WTC11 (cell line): ENCODE results near the gene ACAD8. TPM values are rescaled to one million over a fixed set of nuclear protein-coding genes. Genes with fewer than 3 reads are reported as not detected.
A peak's percentile ranks its signal among the peaks of the same experiment; 100 is the strongest.

ENCODE experiments used
- ATAC-seq: fragments of 200-7000 bp; cut with Tn5 transposase; 2 replicates; pipeline ENCODE4 v1.10.0; 2021; ENCODE audit warnings: mild to moderate bottlenecking, moderate library complexity
- CTCF ChIA-PET: fragments of 300-600 bp; sonication (Branson Sonifier 250); formaldehyde crosslinking; loops from one replicate; lab custom pipeline; 2021; ENCODE audit warnings: antibody characterized with exemption; lab: Charles Lee
- POLR2A ChIA-PET: fragments of 350-600 bp; sonication (Branson Sonifier 250); formaldehyde crosslinking; loops from one replicate; lab custom pipeline; 2021; ENCODE audit warnings: antibody characterized with exemption; lab: Charles Lee
- DNase-seq: peaks from one replicate; pipeline ENCODE4 v3.0.0; 2021; ENCODE audit warnings: low spot score
- H3K27ac Mint-ChIP-seq: 2 replicates; pipeline ENCODE4 v1.8.0; 2021; ENCODE audit warnings: mixed read lengths
- H3K27me3 Mint-ChIP-seq: 2 replicates; pipeline ENCODE4 v1.8.0; 2021; ENCODE audit warnings: low read depth, mild to moderate bottlenecking, moderate library complexity, mixed read lengths
- H3K36me3 Mint-ChIP-seq: 2 replicates; pipeline ENCODE4 v1.8.0; 2021; ENCODE audit warnings: mixed read lengths
- H3K4me1 Mint-ChIP-seq: 2 replicates; pipeline ENCODE4 v1.8.0; 2022; ENCODE audit warnings: mixed read lengths
- H3K4me3 Mint-ChIP-seq: 2 replicates; pipeline ENCODE4 v1.8.0; 2021; ENCODE audit warnings: mild to moderate bottlenecking, moderate library complexity, mixed read lengths
- H3K9me3 Mint-ChIP-seq: 2 replicates; pipeline ENCODE4 v1.8.0; 2021; ENCODE audit warnings: mixed read lengths
- FOXP1 ChIP-seq: sonication (generic); formaldehyde crosslinking; IDR thresholded peaks from 2 replicates; pipeline ENCODE4 v1.8.0; 2022; ENCODE audit warnings: missing genetic modification reagents, mild to moderate bottlenecking, moderate library complexity, borderline replicate concordance
- GABPB1 ChIP-seq: sonication (generic); formaldehyde crosslinking; IDR thresholded peaks from 2 replicates; pipeline ENCODE4 v1.8.1; 2023; ENCODE audit warnings: mild to moderate bottlenecking, missing genetic modification reagents
- GRHL2 ChIP-seq: fragments of 250-450 bp; sonication (Bioruptor Pico); IDR thresholded peaks from 2 replicates; pipeline ENCODE4 v1.8.0; 2022; ENCODE audit warnings: mild to moderate bottlenecking, moderate library complexity; ENCODE audit not compliant: insufficient replicate concordance, severe bottlenecking
- GTF2I ChIP-seq: fragments of 250-450 bp; sonication (Bioruptor Pico); conservative IDR thresholded peaks from 2 replicates; pipeline ENCODE4 v1.4.0; 2021; ENCODE audit warnings: mild to moderate bottlenecking
- NFE2L1 ChIP-seq: sonication (generic); formaldehyde crosslinking; IDR thresholded peaks from 2 replicates; pipeline ENCODE4 v1.8.1; 2023; ENCODE audit warnings: missing genetic modification reagents
- NR1H2 ChIP-seq: sonication (generic); formaldehyde crosslinking; IDR thresholded peaks from 2 replicates; pipeline ENCODE4 v1.9.0; 2021; ENCODE audit warnings: mild to moderate bottlenecking, moderate library complexity, missing genetic modification reagents
- PRDM15 ChIP-seq: sonication (generic); formaldehyde crosslinking; IDR thresholded peaks from 2 replicates; pipeline ENCODE4 v1.8.0; 2022; ENCODE audit warnings: missing genetic modification reagents
- TEAD1 ChIP-seq: sonication (generic); formaldehyde crosslinking; IDR thresholded peaks from 2 replicates; pipeline ENCODE4 v1.8.0; 2022; ENCODE audit warnings: mild to moderate bottlenecking, missing genetic modification reagents
- TP53 ChIP-seq: sonication (generic); formaldehyde crosslinking; IDR thresholded peaks from 2 replicates; pipeline ENCODE4 v1.8.1; 2023; ENCODE audit warnings: mild to moderate bottlenecking, missing genetic modification reagents
- ZBTB21 ChIP-seq: sonication (generic); formaldehyde crosslinking; IDR thresholded peaks from 2 replicates; pipeline ENCODE4 v1.8.1; 2023; ENCODE audit warnings: mild to moderate bottlenecking, missing genetic modification reagents, borderline replicate concordance
- ZNF121 ChIP-seq: sonication (generic); formaldehyde crosslinking; IDR thresholded peaks from 2 replicates; pipeline ENCODE4 v1.8.0; 2023; ENCODE audit warnings: missing genetic modification reagents
- ZNF263 ChIP-seq: sonication (generic); formaldehyde crosslinking; IDR thresholded peaks from 2 replicates; pipeline ENCODE4 v1.8.1; 2022; ENCODE audit warnings: low read depth, mild to moderate bottlenecking, moderate library complexity, missing genetic modification reagents
- ZNF396 ChIP-seq: fragments of 250-450 bp; sonication (Bioruptor Pico); IDR thresholded peaks from 2 replicates; pipeline ENCODE4 v1.8.0; 2021; ENCODE audit warnings: mild to moderate bottlenecking, moderate library complexity, borderline replicate concordance
- ZNF512 ChIP-seq: sonication (generic); formaldehyde crosslinking; IDR thresholded peaks from 2 replicates; pipeline ENCODE4 v1.8.1; 2022; ENCODE audit warnings: missing genetic modification reagents, borderline replicate concordance
- ZNF532 ChIP-seq: fragments of 250-450 bp; sonication (Bioruptor Pico); IDR thresholded peaks from 2 replicates; pipeline ENCODE4 v1.9.0; 2021; ENCODE audit warnings: mild to moderate bottlenecking, borderline replicate concordance
- total RNA-seq: library from RNA; stranded (reverse); gene quantifications from 3 replicates; pipeline ENCODE4 v1.2.3, GENCODE V29; 2021
- TF ChIP-seq, protein P1 (sequence below): sonication (generic); formaldehyde crosslinking; IDR thresholded peaks from 2 replicates; pipeline ENCODE4 v1.8.1; 2023; ENCODE audit warnings: mild to moderate bottlenecking, missing genetic modification reagents, borderline replicate concordance
- TF ChIP-seq, protein P2 (sequence below): sonication (generic); formaldehyde crosslinking; IDR thresholded peaks from 2 replicates; pipeline ENCODE4 v1.8.1; 2022; ENCODE audit warnings: mild to moderate bottlenecking, missing genetic modification reagents, moderate library complexity, borderline replicate concordance

Gene ACAD8
- total RNA-seq, 1 experiment from 2014 or later = 55.2 TPM

DNA sequence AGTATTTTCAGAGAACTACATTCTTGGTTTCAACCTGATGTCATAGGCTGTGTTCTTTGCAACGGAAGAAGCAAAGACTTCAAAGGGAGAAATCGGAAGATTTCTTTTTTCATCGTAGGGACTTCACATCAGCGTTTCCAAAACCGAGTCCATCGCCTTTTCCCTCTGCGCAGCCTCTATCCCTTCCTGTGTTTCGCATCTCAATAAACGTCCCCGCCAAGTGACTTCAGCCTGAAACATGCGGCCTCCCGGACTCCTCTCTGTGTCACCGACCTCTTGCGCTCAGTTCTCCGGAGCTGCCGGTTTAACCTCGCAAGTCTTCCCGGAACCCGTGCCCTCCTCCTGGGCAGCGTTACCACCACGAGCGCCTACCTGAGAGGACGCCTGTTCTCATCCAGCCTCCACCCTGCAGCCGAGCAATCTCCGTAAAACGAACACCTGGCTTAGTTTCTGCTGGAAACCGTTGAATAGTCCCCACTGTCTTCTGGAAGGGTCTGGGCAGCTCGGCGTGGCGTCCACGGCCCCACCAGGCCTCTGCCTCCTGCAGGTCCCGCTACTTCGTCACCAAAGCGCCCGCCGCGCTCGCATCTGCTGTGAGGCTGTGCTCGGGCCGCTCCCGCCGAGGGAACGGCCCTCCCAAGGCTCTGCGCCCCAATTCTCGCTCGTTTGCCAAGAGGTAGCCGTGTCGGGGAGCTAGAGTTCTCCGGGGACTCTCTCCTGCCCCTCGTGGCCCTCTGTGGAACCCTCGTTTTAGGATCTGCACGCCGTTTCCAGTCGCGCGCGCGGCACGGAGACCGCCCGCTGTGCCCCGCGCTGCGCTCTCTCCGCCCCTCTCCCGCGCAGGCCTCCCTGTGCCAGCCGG is 22.4 kb downstream of the ACAD8 start, which contains the start of gene GLB1L3 (continued):
- TF ChIP-seq, protein P1, sequence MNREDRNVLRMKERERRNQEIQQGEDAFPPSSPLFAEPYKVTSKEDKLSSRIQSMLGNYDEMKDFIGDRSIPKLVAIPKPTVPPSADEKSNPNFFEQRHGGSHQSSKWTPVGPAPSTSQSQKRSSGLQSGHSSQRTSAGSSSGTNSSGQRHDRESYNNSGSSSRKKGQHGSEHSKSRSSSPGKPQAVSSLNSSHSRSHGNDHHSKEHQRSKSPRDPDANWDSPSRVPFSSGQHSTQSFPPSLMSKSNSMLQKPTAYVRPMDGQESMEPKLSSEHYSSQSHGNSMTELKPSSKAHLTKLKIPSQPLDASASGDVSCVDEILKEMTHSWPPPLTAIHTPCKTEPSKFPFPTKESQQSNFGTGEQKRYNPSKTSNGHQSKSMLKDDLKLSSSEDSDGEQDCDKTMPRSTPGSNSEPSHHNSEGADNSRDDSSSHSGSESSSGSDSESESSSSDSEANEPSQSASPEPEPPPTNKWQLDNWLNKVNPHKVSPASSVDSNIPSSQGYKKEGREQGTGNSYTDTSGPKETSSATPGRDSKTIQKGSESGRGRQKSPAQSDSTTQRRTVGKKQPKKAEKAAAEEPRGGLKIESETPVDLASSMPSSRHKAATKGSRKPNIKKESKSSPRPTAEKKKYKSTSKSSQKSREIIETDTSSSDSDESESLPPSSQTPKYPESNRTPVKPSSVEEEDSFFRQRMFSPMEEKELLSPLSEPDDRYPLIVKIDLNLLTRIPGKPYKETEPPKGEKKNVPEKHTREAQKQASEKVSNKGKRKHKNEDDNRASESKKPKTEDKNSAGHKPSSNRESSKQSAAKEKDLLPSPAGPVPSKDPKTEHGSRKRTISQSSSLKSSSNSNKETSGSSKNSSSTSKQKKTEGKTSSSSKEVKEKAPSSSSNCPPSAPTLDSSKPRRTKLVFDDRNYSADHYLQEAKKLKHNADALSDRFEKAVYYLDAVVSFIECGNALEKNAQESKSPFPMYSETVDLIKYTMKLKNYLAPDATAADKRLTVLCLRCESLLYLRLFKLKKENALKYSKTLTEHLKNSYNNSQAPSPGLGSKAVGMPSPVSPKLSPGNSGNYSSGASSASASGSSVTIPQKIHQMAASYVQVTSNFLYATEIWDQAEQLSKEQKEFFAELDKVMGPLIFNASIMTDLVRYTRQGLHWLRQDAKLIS (CRISPR knock-in tag) = peak; percentile 71; the same call in 1 of the 2 replicates
- TF ChIP-seq TEAD1 (CRISPR knock-in tag) (no peak), GABPB1 (CRISPR knock-in tag) (no peak), ZNF121 (CRISPR knock-in tag) (no peak), ZBTB21 (CRISPR knock-in tag) (no peak), ZNF263 (no peak), ZNF396 (no peak), NR1H2 (0 out of 2 replicates have a peak, but pooled peaks have one; percentile 11), GTF2I (CRISPR knock-in tag) (no peak), FOXP1 (0 out of 2 replicates have a peak, but pooled peaks have one; percentile 41)

DNA sequence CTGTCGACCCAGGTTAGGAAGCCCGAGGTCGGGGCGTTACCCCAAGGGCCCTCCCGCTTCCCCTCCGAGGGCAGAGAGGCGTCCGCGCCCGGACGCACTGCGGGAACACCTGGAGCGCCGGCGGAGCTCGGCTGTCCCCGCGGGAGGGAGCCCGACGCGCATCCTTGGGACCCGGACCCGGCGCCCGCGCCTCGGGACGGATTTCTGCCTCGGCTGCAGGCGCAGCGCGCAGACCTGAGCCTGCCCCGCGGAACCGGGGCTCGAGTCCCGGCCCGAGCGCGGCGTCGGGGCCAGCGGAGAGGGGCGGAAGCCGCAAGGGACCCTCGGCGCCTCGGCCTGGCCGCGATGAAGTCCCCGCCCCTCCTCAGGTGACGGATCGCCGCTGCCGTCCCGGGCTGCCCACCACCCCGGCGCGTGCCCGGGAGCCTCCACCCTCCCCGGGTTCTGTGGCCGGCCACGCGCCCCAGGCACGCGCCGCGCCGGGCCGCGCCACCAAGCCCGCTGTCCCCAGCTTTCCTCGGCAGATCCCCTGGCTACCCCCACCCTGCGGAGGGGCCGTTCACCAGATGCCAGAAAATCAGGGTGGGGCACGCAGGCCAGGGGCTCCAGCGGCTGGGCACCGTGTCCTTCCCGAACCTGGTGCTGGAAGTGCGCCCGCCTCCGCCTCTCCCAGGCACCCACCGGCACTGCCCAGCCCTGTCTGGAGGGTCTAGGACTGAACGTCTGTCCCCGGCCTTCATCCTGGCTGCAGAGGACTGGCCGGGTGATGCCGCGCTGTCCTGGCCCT is 23.2 kb downstream of the ACAD8 start:
- ChIA-PET POLR2A (interaction anchor here (0.7 to 1.2 kb wide), 2 partner anchors 15 to 52 kb away, joined by 5 to 7 read pairs; partner anchors contain the start of genes NCAPD3 and VPS26B), CTCF (interaction anchor here (0.8 to 4.5 kb wide), 3 partner anchors 13 to 53 kb away, joined by 3 to 57 read pairs (median 22); partner anchors contain the start of genes NCAPD3 and VPS26B)
- peaks cover 24% of the 10 kb centered on the region for H3K36me3 Mint-ChIP-seq
- peak overlapping the region; percentile 98 for H3K4me3 Mint-ChIP-seq
- DNase-seq = peak; percentile 68
- no peaks in the 10 kb centered on the region for H3K9me3 Mint-ChIP-seq
- H3K27me3 Mint-ChIP-seq = no peaks in the 10 kb centered on the region
- H3K27ac Mint-ChIP-seq = no peak overlapping the region
- ATAC-seq = peak; percentile 25
- peaks cover 59% of the 10 kb centered on the region for H3K4me1 Mint-ChIP-seq
- TF ChIP-seq TP53 (CRISPR knock-in tag) (no peak), PRDM15 (no peak; the same call in 1 of the 2 replicates), ZNF532 (no peak), ZNF512 (no peak), GRHL2 (CRISPR knock-in tag) (no peak), NFE2L1 (CRISPR knock-in tag) (no peak; the same call in 1 of the 2 replicates)
- TF ChIP-seq, protein P2, sequence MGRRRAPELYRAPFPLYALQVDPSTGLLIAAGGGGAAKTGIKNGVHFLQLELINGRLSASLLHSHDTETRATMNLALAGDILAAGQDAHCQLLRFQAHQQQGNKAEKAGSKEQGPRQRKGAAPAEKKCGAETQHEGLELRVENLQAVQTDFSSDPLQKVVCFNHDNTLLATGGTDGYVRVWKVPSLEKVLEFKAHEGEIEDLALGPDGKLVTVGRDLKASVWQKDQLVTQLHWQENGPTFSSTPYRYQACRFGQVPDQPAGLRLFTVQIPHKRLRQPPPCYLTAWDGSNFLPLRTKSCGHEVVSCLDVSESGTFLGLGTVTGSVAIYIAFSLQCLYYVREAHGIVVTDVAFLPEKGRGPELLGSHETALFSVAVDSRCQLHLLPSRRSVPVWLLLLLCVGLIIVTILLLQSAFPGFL (CRISPR knock-in tag) = no peak
